IMR-90 (cell line): ENCODE measurements around the gene RABL2B. TPM values are rescaled to one million over a fixed set of nuclear protein-coding genes. Genes with fewer than 3 reads are reported as not detected.
"Not testable (repeated sequence)": the region's sequence is repeated elsewhere in the genome, so short reads cannot be mapped to it uniquely, and the experiment has no call there.

Experiments used
- ATAC-seq: fragments of 200-7000 bp; cut with Tn5 transposase; 2 replicates; pipeline ENCODE4 v1.9.1; 2020; ENCODE audit warnings: low read depth, mild to moderate bottlenecking, moderate library complexity
- BruUV-seq: library from RNA; stranded (reverse); fragments of 400-500 nt; replicated peaks from 2 replicates; lab custom pipeline; 2021; lab: Mats Ljungman, UMichigan
- CTCF ChIA-PET: fragments of 300-600 bp; formaldehyde crosslinking; extraction: SDS; loops from one replicate; lab custom pipeline; 2021; ENCODE audit warnings: antibody characterized with exemption; lab: Yijun Ruan, JAX
- POLR2A ChIA-PET: fragments of 300-600 bp; sonication (Branson Sonifier 250); formaldehyde crosslinking; loops from one replicate; lab custom pipeline; 2022; ENCODE audit warnings: antibody characterized with exemption; ENCODE audit not compliant: unreplicated experiment; lab: Charles Lee
- DNase-seq: peaks from one replicate; pipeline ENCODE4 v3.0.0; 2013
- H2AFZ ChIP-seq: replicated peaks from 2 replicates; pipeline ENCODE3; 2013; ENCODE audit warnings: low read length, mild to moderate bottlenecking; ENCODE audit not compliant: poor library complexity
- H2AK5ac ChIP-seq: 2 replicates; pipeline ENCODE4 v1.6.1; 2013; ENCODE audit warnings: low read depth, low read length, inconsistent platforms
- H2AK9ac ChIP-seq: replicated peaks from 2 replicates; pipeline ENCODE3; 2013; ENCODE audit warnings: mild to moderate bottlenecking, low read depth, low read length, moderate library complexity; ENCODE audit not compliant: poor library complexity
- H2BK120ac ChIP-seq: 2 replicates; pipeline ENCODE4 v1.6.1; 2013; ENCODE audit warnings: low read depth, low read length, inconsistent platforms
- H2BK15ac ChIP-seq: 3 replicates; pipeline ENCODE4 v1.6.1; 2013; ENCODE audit warnings: low read depth, low read length, inconsistent platforms
- H2BK20ac ChIP-seq: 2 replicates; pipeline ENCODE4 v1.6.1; 2013; ENCODE audit warnings: low read depth, mild to moderate bottlenecking, inconsistent platforms, low read length, moderate library complexity
- H2BK5ac ChIP-seq: 2 replicates; pipeline ENCODE4 v1.6.1; 2013; ENCODE audit warnings: mild to moderate bottlenecking, low read depth, low read length, inconsistent platforms; ENCODE audit not compliant: poor library complexity, severe bottlenecking
- H3K14ac ChIP-seq: replicated peaks from 2 replicates; pipeline ENCODE4 v1.6.1; 2013; ENCODE audit warnings: low read depth, low read length, inconsistent platforms
- H3K18ac ChIP-seq: 2 replicates; pipeline ENCODE4 v1.6.1; 2013; ENCODE audit warnings: low read depth, low read length, control low read depth
- H3K23ac ChIP-seq: 2 replicates; pipeline ENCODE4 v1.6.1; 2013; ENCODE audit warnings: low read depth, low read length, inconsistent platforms
- H3K27ac ChIP-seq: 2 replicates; pipeline ENCODE4 v1.5.1; 2013; ENCODE audit warnings: mild to moderate bottlenecking, control low read depth, low read length; ENCODE audit not compliant: insufficient read depth
- H3K27me3 ChIP-seq: 2 replicates; pipeline ENCODE4 v1.6.1; 2013; ENCODE audit warnings: low read length; ENCODE audit not compliant: control insufficient read depth, insufficient read depth
- H3K36me3 ChIP-seq: 2 replicates; pipeline ENCODE4 v1.6.1; 2013; ENCODE audit warnings: low read length, mixed read lengths; ENCODE audit not compliant: control insufficient read depth, insufficient read depth
- H3K4ac ChIP-seq: 2 replicates; pipeline ENCODE4 v1.6.1; 2013; ENCODE audit warnings: low read depth, low read length, inconsistent platforms
- H3K4me1 ChIP-seq: 2 replicates; pipeline ENCODE4 v1.6.1; 2013; ENCODE audit warnings: low read length, mixed read lengths; ENCODE audit not compliant: control insufficient read depth, insufficient read depth
- H3K4me2 ChIP-seq: 2 replicates; pipeline ENCODE4 v1.6.1; 2013; ENCODE audit warnings: low read depth, mild to moderate bottlenecking, control low read depth, low read length, moderate library complexity
- H3K4me3 ChIP-seq: 2 replicates; pipeline ENCODE4 v1.5.1; 2013; ENCODE audit warnings: low read depth, mild to moderate bottlenecking, control low read depth, low read length, moderate library complexity; ENCODE audit not compliant: insufficient read depth
- H3K56ac ChIP-seq: 2 replicates; pipeline ENCODE4 v1.6.1; 2013; ENCODE audit warnings: low read length, inconsistent platforms; ENCODE audit not compliant: insufficient read depth; ENCODE audit errors: extremely low read depth
- H3K79me1 ChIP-seq, 2 experiments: 2 replicates each; pipeline ENCODE4 v1.6.1; 2013; ENCODE audit warnings: low read length in 2 of 2, inconsistent platforms in 1 of 2, low read depth in 1 of 2
- H3K9ac ChIP-seq: 2 replicates; pipeline ENCODE4 v1.6.1; 2013; ENCODE audit warnings: low read depth, low read length, control low read depth
- H3K9me1 ChIP-seq: 2 replicates; pipeline ENCODE4 v1.6.1; 2013; ENCODE audit warnings: low read length, inconsistent platforms; ENCODE audit not compliant: insufficient read depth
- H3K9me3 ChIP-seq: 2 replicates; pipeline ENCODE4 v1.6.1; 2013; ENCODE audit warnings: low read length; ENCODE audit not compliant: control insufficient read depth, insufficient read depth
- H4K20me1 ChIP-seq: 2 replicates; pipeline ENCODE4 v1.6.1; 2013; ENCODE audit warnings: low read length, inconsistent platforms; ENCODE audit not compliant: insufficient read depth
- H4K5ac ChIP-seq: 2 replicates; pipeline ENCODE4 v1.6.1; 2013; ENCODE audit warnings: mild to moderate bottlenecking, low read depth, low read length, control low read depth
- H4K8ac ChIP-seq, 2 experiments: 2 replicates each; pipeline ENCODE4 v1.6.1; 2013; ENCODE audit warnings: low read depth in 2 of 2, low read length in 2 of 2, control low read depth in 1 of 2, inconsistent platforms in 1 of 2
- H4K91ac ChIP-seq: 2 replicates; pipeline ENCODE4 v1.6.1; 2013; ENCODE audit warnings: low read depth, low read length, inconsistent platforms; ENCODE audit not compliant: insufficient read depth
- WGBS, 2 experiments: methylation state at CpG; one replicate each; pipeline versions ENCODE4 v1.1.5 to v1.1.7; 2013; ENCODE audit warnings: missing lambda C conversion rate in 2 of 2; ENCODE audit not compliant: insufficient read length in 1 of 2; ENCODE audit errors: extremely low coverage in 2 of 2; 5-methylcytosine and 5-hydroxymethylcytosine counted together
- dilution Hi-C: fragments of 300-500 bp; cut with HindIII; formaldehyde crosslinking; loops from one replicate; pipeline ENCODE4 v1.14.3; 2018; ENCODE audit warnings: low sequenced_read_pairs; ENCODE audit not compliant: unreplicated experiment
- in situ Hi-C: fragments of 300-500 bp; cut with MboI; formaldehyde crosslinking; loops from 3 replicates; pipeline ENCODE4 v1.14.3; 2019; ENCODE audit warnings: low sequenced_read_pairs, inconsistent platforms, mixed read lengths
- intact Hi-C: fragments of 100-400 bp; cut with micrococcal nuclease; formaldehyde crosslinking; loops from 2 replicates; pipeline ENCODE4 v1.10.0; 2022
- polyA plus RNA-seq, 3 experiments: library from polyadenylated mRNA; depleted of rRNA; stranded (reverse); fragments of >200 nt; gene quantifications; 2 replicates each; pipeline ENCODE4 v1.2.3, GENCODE V29; 2012; ENCODE audit warnings: low replicate concordance in 1 of 3
- total RNA-seq: library from RNA; depleted of rRNA; stranded (reverse); fragments of >200 nt; gene quantifications from 2 replicates; pipeline ENCODE4 v1.2.3, GENCODE V29; 2012

RABL2B gene
- total and polyA plus RNA-seq, 2 of the 4 experiments (the other 2 are of a cell fraction), result 8.4 to 23.3 TPM

DNA sequence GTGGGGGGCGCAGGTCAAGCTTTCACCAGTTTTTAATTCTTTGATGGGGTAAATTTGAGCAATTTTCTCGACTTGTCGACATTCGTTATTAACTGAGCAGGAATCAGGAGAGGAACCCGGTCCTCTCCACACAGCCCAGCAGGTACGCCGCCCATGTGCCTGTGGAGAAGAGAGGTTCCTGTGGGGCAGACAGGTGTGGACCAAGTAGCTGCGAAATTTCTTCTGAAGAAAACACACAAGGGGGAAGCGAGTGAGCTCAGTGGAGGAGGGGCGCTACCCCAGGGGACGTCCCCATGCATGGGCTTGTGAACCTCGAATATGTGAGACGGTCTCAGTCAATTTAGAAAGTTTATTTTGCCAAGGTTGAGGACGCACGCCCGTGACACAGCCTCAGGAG is 442 bp upstream of the RABL2B start:
- H2BK20ac ChIP-seq, H2AK9ac ChIP-seq, BruUV-seq, H3K36me3 ChIP-seq, H3K27me3 ChIP-seq, H3K18ac ChIP-seq, CTCF ChIA-PET, H3K4me1 ChIP-seq, H2AFZ ChIP-seq, intact Hi-C loops, H2BK120ac ChIP-seq, H2BK15ac ChIP-seq, POLR2A ChIA-PET, DNase-seq, H4K20me1 ChIP-seq, dilution Hi-C loops, H3K9me3 ChIP-seq, in situ Hi-C loops, H3K9me1 ChIP-seq: not testable (repeated sequence)
- Histone ChIP-seq H3K4me2 (peak overlapping the region; percentile 95), H4K91ac (peak overlapping the region; percentile 39; the same call in 1 of the 2 replicates), H4K5ac (peak overlapping the region; percentile 22), H3K9ac (peak overlapping the region; percentile 60), H3K56ac (0 out of 2 replicates have a peak overlapping the region, but pooled peaks have one; percentile 16), H2BK5ac (peak overlapping the region; percentile 33), H3K23ac (peak overlapping the region; percentile 15; the same call in 1 of the 2 replicates), H3K4ac (peak overlapping the region; percentile 48), H3K14ac (peak overlapping the region; percentile 58; the same call in 1 of the 2 replicates), H2AK5ac (peak overlapping the region; percentile 5; the same call in 1 of the 2 replicates), H3K4me3 (peak overlapping the region; percentile 77), H4K8ac (peak overlapping the region; percentile 73 to 74; a peak in 2 of 4 replicates), H3K79me1 (peaks cover 3 to 12% of the 10 kb centered on the region in 2 experiments; a peak in 3 of 4 replicates), H3K27ac (peak overlapping the region; percentile 42)
- ATAC-seq, result peak; percentile 4
- 0% methylated on average over 1 of the region's 16 CpGs; no CpG with 5 or more reads in 1 of the 2 experiments for WGBS, 2 experiments

DNA sequence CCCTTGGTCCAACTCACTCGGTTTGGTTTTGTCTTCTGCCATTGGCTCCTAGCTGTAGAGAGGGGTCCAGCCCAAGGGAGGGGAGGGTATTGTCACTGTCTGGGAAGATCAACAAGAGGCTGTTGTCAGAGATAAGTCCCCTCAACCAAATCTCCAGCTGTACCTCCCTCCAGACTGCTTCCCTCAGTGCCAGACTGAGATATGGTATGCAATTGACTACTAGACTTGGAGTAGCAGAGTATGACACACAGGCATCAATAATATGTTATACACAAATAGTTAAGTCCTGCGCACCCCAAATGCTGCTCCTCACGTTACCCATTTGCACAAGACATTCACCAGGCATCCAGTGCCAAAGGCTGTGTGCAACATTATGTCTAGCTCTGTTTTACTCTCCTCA is 1.2 kb downstream of the RABL2B start:
- DNase-seq, H4K91ac ChIP-seq, H3K4me2 ChIP-seq, H3K23ac ChIP-seq, H3K18ac ChIP-seq, H4K5ac ChIP-seq, H3K9me3 ChIP-seq, H2AFZ ChIP-seq, H3K4ac ChIP-seq, H3K56ac ChIP-seq, BruUV-seq, H3K36me3 ChIP-seq, H3K4me1 ChIP-seq, CTCF ChIA-PET, H2BK120ac ChIP-seq, H4K8ac ChIP-seq, H2BK5ac ChIP-seq, intact Hi-C loops, POLR2A ChIA-PET, in situ Hi-C loops, H3K9ac ChIP-seq, ATAC-seq, H3K79me1 ChIP-seq, H2AK9ac ChIP-seq, H2BK15ac ChIP-seq, H3K14ac ChIP-seq, H3K4me3 ChIP-seq, H3K27me3 ChIP-seq, H4K20me1 ChIP-seq, H2BK20ac ChIP-seq, H2AK5ac ChIP-seq, H3K9me1 ChIP-seq, dilution Hi-C loops, H3K27ac ChIP-seq: not testable (repeated sequence)
- no CpG with 5 or more reads among the region's 3 CpGs for WGBS, 2 experiments
